ENCODE results near the gene RRP12.

The RRP12 gene

DNA sequence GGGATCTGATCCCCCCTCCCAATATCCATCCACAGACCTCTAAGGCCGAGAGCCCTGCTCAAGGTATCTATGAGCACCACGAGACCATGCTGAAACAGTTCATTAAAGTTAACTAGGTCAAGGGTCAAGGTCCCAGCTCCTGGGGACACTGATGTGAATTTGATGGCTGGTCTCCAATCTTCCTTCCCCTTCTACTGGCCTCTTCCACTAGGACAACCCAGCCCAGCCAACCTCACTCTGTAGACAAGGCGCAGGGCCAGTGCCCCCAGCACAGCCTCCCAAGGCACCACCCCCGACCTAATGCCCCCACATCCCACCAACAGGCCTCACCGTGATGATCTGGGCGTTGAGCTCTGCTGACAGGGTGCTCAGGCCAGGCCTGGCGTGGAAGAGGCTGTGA is 15.6 kb downstream of the RRP12 start:
- DNase-seq = no peak
- Histone ChIP-seq H3K4me1 (ENCODE audit: control insufficient read depth, insufficient read depth, low read length, poor library complexity, severe bottlenecking) (no peaks in the 10 kb centered on the region), H3K9me3 (ENCODE audit: control insufficient read depth, low read length) (no peaks in the 10 kb centered on the region), H3K4me3 (ENCODE audit: insufficient read depth, low read depth, low read length, poor library complexity, severe bottlenecking) (no peak overlapping the region), H3K27ac (ENCODE audit: insufficient read depth, low read length, poor library complexity, severe bottlenecking) (no peak overlapping the region), H3K36me3 (ENCODE audit: control insufficient read depth, insufficient read depth, low read length) (peaks cover 25% of the 10 kb centered on the region), H3K27me3 (replicated peaks; ENCODE audit: control insufficient read depth, insufficient read depth, low read length, poor library complexity, severe bottlenecking) (no peaks in the 10 kb centered on the region)

GRCh38 chr10:97384641-97385040 is 16.5 kb downstream of the RRP12 start:
- no peaks in the 10 kb centered on the region for H3K9me3 ChIP-seq (ENCODE audit: control insufficient read depth, low read length)
- peaks cover 24% of the 10 kb centered on the region for H3K36me3 ChIP-seq (ENCODE audit: control insufficient read depth, insufficient read depth, low read length)
- no peak overlapping the region for H3K27ac ChIP-seq (ENCODE audit: insufficient read depth, low read length, poor library complexity, severe bottlenecking)
- no peak overlapping the region for H3K4me3 ChIP-seq (ENCODE audit: insufficient read depth, low read depth, low read length, poor library complexity, severe bottlenecking)
- DNase-seq = no peak
- no peaks in the 10 kb centered on the region for H3K4me1 ChIP-seq (ENCODE audit: control insufficient read depth, insufficient read depth, low read length, poor library complexity, severe bottlenecking)
- H3K27me3 ChIP-seq (replicated peaks; ENCODE audit: control insufficient read depth, insufficient read depth, low read length, poor library complexity, severe bottlenecking) = no peaks in the 10 kb centered on the region

- H3K9me3 ChIP-seq (ENCODE audit: control insufficient read depth, low read length) = no peaks in the 10 kb centered on the region
- peaks cover 29% of the 10 kb centered on the region for H3K36me3 ChIP-seq (ENCODE audit: control insufficient read depth, insufficient read depth, low read length)
- no peak overlapping the region for H3K4me3 ChIP-seq (ENCODE audit: insufficient read depth, low read depth, low read length, poor library complexity, severe bottlenecking)
- H3K27ac ChIP-seq (ENCODE audit: insufficient read depth, low read length, poor library complexity, severe bottlenecking) = no peak overlapping the region
- no peaks in the 10 kb centered on the region for H3K27me3 ChIP-seq (replicated peaks; ENCODE audit: control insufficient read depth, insufficient read depth, low read length, poor library complexity, severe bottlenecking)
- no peak for DNase-seq
- H3K4me1 ChIP-seq (ENCODE audit: control insufficient read depth, insufficient read depth, low read length, poor library complexity, severe bottlenecking) = no peaks in the 10 kb centered on the region
Observed at GRCh38 chr10:97384156-97384555, 17.0 kb downstream of the RRP12 start.

- no peak for DNase-seq
- no peaks in the 10 kb centered on the region for H3K9me3 ChIP-seq (ENCODE audit: control insufficient read depth, low read length)
- no peaks in the 10 kb centered on the region for H3K4me1 ChIP-seq (ENCODE audit: control insufficient read depth, insufficient read depth, low read length, poor library complexity, severe bottlenecking)
- H3K27me3 ChIP-seq (replicated peaks; ENCODE audit: control insufficient read depth, insufficient read depth, low read length, poor library complexity, severe bottlenecking) = no peaks in the 10 kb centered on the region
- no peak overlapping the region for H3K4me3 ChIP-seq (ENCODE audit: insufficient read depth, low read depth, low read length, poor library complexity, severe bottlenecking)
- peaks cover 30% of the 10 kb centered on the region for H3K36me3 ChIP-seq (ENCODE audit: control insufficient read depth, insufficient read depth, low read length)
- no peak overlapping the region for H3K27ac ChIP-seq (ENCODE audit: insufficient read depth, low read length, poor library complexity, severe bottlenecking)
Observed at GRCh38 chr10:97383159-97383558, 18.0 kb downstream of the RRP12 start.

GRCh38 chr10:97381626-97382025 is 19.5 kb downstream of the RRP12 start:
- DNase-seq = no peak
- H3K27ac ChIP-seq (ENCODE audit: insufficient read depth, low read length, poor library complexity, severe bottlenecking) = no peak overlapping the region
- H3K36me3 ChIP-seq (ENCODE audit: control insufficient read depth, insufficient read depth, low read length) = peaks cover 20% of the 10 kb centered on the region
- no peak overlapping the region for H3K4me3 ChIP-seq (ENCODE audit: insufficient read depth, low read depth, low read length, poor library complexity, severe bottlenecking)
- H3K9me3 ChIP-seq (ENCODE audit: control insufficient read depth, low read length) = no peaks in the 10 kb centered on the region
- H3K27me3 ChIP-seq (replicated peaks; ENCODE audit: control insufficient read depth, insufficient read depth, low read length, poor library complexity, severe bottlenecking) = no peaks in the 10 kb centered on the region
- no peaks in the 10 kb centered on the region for H3K4me1 ChIP-seq (ENCODE audit: control insufficient read depth, insufficient read depth, low read length, poor library complexity, severe bottlenecking)

DNA sequence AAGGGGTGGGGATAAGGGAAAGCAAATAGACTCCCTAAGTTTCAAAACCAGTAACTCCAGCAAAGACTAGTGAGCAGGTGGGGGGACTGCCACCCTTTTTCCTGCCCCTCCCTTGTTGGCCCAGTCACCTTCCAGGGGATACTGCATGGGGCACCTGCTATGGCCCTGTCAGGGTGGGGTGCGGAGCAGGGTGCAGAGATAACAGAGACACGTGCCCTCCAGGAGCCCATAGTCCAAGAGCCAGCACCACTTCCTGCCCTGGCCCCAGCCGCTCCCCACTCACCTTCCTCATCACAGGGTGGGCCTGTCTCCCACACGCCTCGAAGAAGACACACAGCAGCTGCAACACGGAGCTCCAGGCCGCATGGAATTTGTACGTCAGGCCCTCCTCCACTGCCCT is 20.6 kb downstream of the RRP12 start:
- no peaks in the 10 kb centered on the region for H3K27me3 ChIP-seq (replicated peaks; ENCODE audit: control insufficient read depth, insufficient read depth, low read length, poor library complexity, severe bottlenecking)
- H3K4me3 ChIP-seq (ENCODE audit: insufficient read depth, low read depth, low read length, poor library complexity, severe bottlenecking) = no peak overlapping the region
- no peak overlapping the region for H3K27ac ChIP-seq (ENCODE audit: insufficient read depth, low read length, poor library complexity, severe bottlenecking)
- no peak for DNase-seq
- H3K4me1 ChIP-seq (ENCODE audit: control insufficient read depth, insufficient read depth, low read length, poor library complexity, severe bottlenecking) = no peaks in the 10 kb centered on the region
- peaks cover 20% of the 10 kb centered on the region for H3K36me3 ChIP-seq (ENCODE audit: control insufficient read depth, insufficient read depth, low read length)
- H3K9me3 ChIP-seq (ENCODE audit: control insufficient read depth, low read length) = no peaks in the 10 kb centered on the region

- H3K27me3 ChIP-seq (replicated peaks; ENCODE audit: control insufficient read depth, insufficient read depth, low read length, poor library complexity, severe bottlenecking) = no peaks in the 10 kb centered on the region
- H3K36me3 ChIP-seq (ENCODE audit: control insufficient read depth, insufficient read depth, low read length) = peaks cover 20% of the 10 kb centered on the region
- no peaks in the 10 kb centered on the region for H3K4me1 ChIP-seq (ENCODE audit: control insufficient read depth, insufficient read depth, low read length, poor library complexity, severe bottlenecking)
- no peaks in the 10 kb centered on the region for H3K9me3 ChIP-seq (ENCODE audit: control insufficient read depth, low read length)
- no peak overlapping the region for H3K4me3 ChIP-seq (ENCODE audit: insufficient read depth, low read depth, low read length, poor library complexity, severe bottlenecking)
- DNase-seq = no peak
- no peak overlapping the region for H3K27ac ChIP-seq (ENCODE audit: insufficient read depth, low read length, poor library complexity, severe bottlenecking)
Observed at GRCh38 chr10:97378933-97379921, 21.9 kb downstream of the RRP12 start.

DNA sequence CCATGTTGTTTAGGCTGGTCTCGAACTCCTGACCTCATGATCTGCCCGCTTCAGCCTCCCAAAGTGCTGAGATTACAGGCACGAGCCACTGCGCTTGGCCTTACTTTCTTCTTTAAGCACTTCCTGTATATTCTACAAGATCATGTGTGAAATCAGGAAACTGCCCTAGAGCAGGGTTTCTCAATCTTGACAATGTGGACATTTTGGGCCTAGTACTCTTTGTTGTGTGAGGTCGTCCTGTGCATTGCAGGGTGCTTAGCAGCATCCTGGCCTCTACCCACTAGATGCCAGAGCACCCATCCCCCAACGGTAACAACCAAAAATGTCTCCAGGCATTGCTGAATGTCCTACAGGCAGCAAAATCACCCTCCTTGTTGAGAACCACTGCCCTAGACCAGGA is 24.7 kb downstream of the RRP12 start:
- no peak for DNase-seq
- no peaks in the 10 kb centered on the region for H3K27me3 ChIP-seq (replicated peaks; ENCODE audit: control insufficient read depth, insufficient read depth, low read length, poor library complexity, severe bottlenecking)
- no peaks in the 10 kb centered on the region for H3K9me3 ChIP-seq (ENCODE audit: control insufficient read depth, low read length)
- H3K4me1 ChIP-seq (ENCODE audit: control insufficient read depth, insufficient read depth, low read length, poor library complexity, severe bottlenecking) = no peaks in the 10 kb centered on the region
- H3K36me3 ChIP-seq (ENCODE audit: control insufficient read depth, insufficient read depth, low read length) = peaks cover 42% of the 10 kb centered on the region
- no peak overlapping the region for H3K27ac ChIP-seq (ENCODE audit: insufficient read depth, low read length, poor library complexity, severe bottlenecking)
- no peak overlapping the region for H3K4me3 ChIP-seq (ENCODE audit: insufficient read depth, low read depth, low read length, poor library complexity, severe bottlenecking)

DNA sequence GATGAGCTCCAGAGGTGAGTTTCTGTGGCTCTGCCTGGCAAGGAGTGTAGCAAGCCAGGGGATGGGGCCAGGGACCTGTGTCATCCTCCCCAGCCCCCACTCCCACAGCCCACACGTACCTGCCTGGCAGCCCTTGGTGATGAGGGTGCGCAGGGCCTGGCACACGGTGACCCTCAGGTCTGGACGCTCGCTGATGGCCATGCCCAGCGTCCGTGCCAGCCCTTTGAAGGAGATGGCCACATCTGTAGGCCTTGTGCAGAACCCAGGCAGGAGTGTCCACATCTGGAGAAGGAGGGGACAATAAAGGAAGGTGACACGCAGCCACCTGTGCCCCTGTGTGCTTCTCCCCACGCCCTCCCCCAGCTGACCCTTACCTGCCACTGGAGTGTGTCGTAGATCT is 27.7 kb downstream of the RRP12 start:
- Histone ChIP-seq H3K27ac (ENCODE audit: insufficient read depth, low read length, poor library complexity, severe bottlenecking) (no peak overlapping the region), H3K4me3 (ENCODE audit: insufficient read depth, low read depth, low read length, poor library complexity, severe bottlenecking) (no peak overlapping the region), H3K36me3 (ENCODE audit: control insufficient read depth, insufficient read depth, low read length) (peaks cover 40% of the 10 kb centered on the region), H3K9me3 (ENCODE audit: control insufficient read depth, low read length) (no peaks in the 10 kb centered on the region), H3K27me3 (replicated peaks; ENCODE audit: control insufficient read depth, insufficient read depth, low read length, poor library complexity, severe bottlenecking) (no peaks in the 10 kb centered on the region), H3K4me1 (ENCODE audit: control insufficient read depth, insufficient read depth, low read length, poor library complexity, severe bottlenecking) (no peaks in the 10 kb centered on the region)
- no peak for DNase-seq

- no peak overlapping the region for H3K27ac ChIP-seq (ENCODE audit: insufficient read depth, low read length, poor library complexity, severe bottlenecking)
- H3K4me3 ChIP-seq (ENCODE audit: insufficient read depth, low read depth, low read length, poor library complexity, severe bottlenecking) = no peak overlapping the region
- H3K4me1 ChIP-seq (ENCODE audit: control insufficient read depth, insufficient read depth, low read length, poor library complexity, severe bottlenecking) = no peaks in the 10 kb centered on the region
- H3K9me3 ChIP-seq (ENCODE audit: control insufficient read depth, low read length) = no peaks in the 10 kb centered on the region
- no peak for DNase-seq
- peaks cover 40% of the 10 kb centered on the region for H3K36me3 ChIP-seq (ENCODE audit: control insufficient read depth, insufficient read depth, low read length)
- H3K27me3 ChIP-seq (replicated peaks; ENCODE audit: control insufficient read depth, insufficient read depth, low read length, poor library complexity, severe bottlenecking) = no peaks in the 10 kb centered on the region
Observed at GRCh38 chr10:97372233-97372875, 28.8 kb downstream of the RRP12 start.
